K562 (cell line): Measurements from ENCODE around the gene C6orf47. TPM values are rescaled to one million over a fixed set of nuclear protein-coding genes. Genes with fewer than 3 reads are reported as not detected.

Experiments used
- TEAD1 ChIP-seq, 2 experiments: fragments of 450-650 bp in 1 of 2; sonication (generic) in 1 of 2; formaldehyde crosslinking; IDR thresholded peaks; 2 replicates each; pipeline versions ENCODE4 v1.4.0 to v1.8.0; 2020 to 2022; ENCODE audit warnings: mild to moderate bottlenecking in 2 of 2, missing genetic modification reagents in 1 of 2
- ZNF436 ChIP-seq: fragments of 250-450, 450-650 bp; sonication (Bioruptor Pico); formaldehyde crosslinking; IDR thresholded peaks from 2 replicates; pipeline ENCODE4 v1.7.0; 2020; ENCODE audit warnings: mild to moderate bottlenecking
- polyA plus RNA-seq, 8 experiments: library from polyadenylated mRNA; depleted of rRNA in 4 of 8; stranded (reverse) in 5 of 8; unstranded in 3 of 8; fragments of >200 nt; fragmentation: Nextera tagmentation in 2 of 8; fragmentation: Illumina TruSeq in 1 of 8; extraction: Ambion mirVana in 2 of 8; extraction: Trizol in 1 of 8; gene quantifications; 2 replicates each; pipeline versions ENCODE4 v1.2.1 to v1.2.3, GENCODE V29; 2011 to 2014; ENCODE audit warnings: inconsistent platforms in 1 of 8, missing spikeins in 1 of 8
- total RNA-seq, 7 experiments: library from RNA; depleted of rRNA in 6 of 7; stranded (reverse); fragments of >200 nt in 6 of 7; fragmentation: Illumina TruSeq in 2 of 7; extraction: Trizol in 2 of 7; gene quantifications; 2 replicates each; pipeline versions ENCODE4 v1.2.1 to v1.2.3, GENCODE V29; 2011 to 2021; ENCODE audit warnings: low replicate concordance in 1 of 7
- TF ChIP-seq, protein P1 (sequence below): fragments of 450-650 bp; IDR thresholded peaks from 2 replicates; pipeline ENCODE4 v1.6.1; 2016; ENCODE audit warnings: low read depth
- TF ChIP-seq, protein P2 (sequence below): sonication (generic); formaldehyde crosslinking; IDR thresholded peaks from 2 replicates; pipeline ENCODE4 v1.8.0; 2022; ENCODE audit warnings: missing genetic modification reagents, mild to moderate bottlenecking, moderate library complexity, borderline replicate concordance

C6orf47 gene
- total and polyA plus RNA-seq, 9 of the 15 experiments (the other 6 are each of a cell fraction or from before 2014, with no cell fraction given) = 0.14 to 43.8 (median 27.0) TPM

DNA sequence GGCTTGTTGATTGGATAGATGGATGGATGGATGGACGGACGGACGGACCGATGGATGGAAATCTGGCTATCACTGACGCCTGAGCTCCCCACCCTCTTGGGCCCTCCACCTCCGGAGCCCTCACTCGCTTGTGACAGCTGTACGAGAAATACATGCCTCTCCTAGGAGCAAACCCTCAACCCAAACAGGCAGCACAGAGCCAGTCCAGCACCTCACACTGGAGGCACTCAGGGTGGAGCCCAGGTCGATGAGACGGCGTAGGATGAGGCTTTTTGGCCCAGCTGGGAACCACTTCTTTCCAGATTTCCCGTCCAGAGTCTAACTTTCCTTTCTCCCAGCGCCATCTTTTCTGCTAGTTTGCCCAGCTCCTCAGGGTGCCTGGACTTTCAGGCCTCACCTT, 23.0 kb upstream of the C6orf47 start (continued):
- TF ChIP-seq, protein P1, sequence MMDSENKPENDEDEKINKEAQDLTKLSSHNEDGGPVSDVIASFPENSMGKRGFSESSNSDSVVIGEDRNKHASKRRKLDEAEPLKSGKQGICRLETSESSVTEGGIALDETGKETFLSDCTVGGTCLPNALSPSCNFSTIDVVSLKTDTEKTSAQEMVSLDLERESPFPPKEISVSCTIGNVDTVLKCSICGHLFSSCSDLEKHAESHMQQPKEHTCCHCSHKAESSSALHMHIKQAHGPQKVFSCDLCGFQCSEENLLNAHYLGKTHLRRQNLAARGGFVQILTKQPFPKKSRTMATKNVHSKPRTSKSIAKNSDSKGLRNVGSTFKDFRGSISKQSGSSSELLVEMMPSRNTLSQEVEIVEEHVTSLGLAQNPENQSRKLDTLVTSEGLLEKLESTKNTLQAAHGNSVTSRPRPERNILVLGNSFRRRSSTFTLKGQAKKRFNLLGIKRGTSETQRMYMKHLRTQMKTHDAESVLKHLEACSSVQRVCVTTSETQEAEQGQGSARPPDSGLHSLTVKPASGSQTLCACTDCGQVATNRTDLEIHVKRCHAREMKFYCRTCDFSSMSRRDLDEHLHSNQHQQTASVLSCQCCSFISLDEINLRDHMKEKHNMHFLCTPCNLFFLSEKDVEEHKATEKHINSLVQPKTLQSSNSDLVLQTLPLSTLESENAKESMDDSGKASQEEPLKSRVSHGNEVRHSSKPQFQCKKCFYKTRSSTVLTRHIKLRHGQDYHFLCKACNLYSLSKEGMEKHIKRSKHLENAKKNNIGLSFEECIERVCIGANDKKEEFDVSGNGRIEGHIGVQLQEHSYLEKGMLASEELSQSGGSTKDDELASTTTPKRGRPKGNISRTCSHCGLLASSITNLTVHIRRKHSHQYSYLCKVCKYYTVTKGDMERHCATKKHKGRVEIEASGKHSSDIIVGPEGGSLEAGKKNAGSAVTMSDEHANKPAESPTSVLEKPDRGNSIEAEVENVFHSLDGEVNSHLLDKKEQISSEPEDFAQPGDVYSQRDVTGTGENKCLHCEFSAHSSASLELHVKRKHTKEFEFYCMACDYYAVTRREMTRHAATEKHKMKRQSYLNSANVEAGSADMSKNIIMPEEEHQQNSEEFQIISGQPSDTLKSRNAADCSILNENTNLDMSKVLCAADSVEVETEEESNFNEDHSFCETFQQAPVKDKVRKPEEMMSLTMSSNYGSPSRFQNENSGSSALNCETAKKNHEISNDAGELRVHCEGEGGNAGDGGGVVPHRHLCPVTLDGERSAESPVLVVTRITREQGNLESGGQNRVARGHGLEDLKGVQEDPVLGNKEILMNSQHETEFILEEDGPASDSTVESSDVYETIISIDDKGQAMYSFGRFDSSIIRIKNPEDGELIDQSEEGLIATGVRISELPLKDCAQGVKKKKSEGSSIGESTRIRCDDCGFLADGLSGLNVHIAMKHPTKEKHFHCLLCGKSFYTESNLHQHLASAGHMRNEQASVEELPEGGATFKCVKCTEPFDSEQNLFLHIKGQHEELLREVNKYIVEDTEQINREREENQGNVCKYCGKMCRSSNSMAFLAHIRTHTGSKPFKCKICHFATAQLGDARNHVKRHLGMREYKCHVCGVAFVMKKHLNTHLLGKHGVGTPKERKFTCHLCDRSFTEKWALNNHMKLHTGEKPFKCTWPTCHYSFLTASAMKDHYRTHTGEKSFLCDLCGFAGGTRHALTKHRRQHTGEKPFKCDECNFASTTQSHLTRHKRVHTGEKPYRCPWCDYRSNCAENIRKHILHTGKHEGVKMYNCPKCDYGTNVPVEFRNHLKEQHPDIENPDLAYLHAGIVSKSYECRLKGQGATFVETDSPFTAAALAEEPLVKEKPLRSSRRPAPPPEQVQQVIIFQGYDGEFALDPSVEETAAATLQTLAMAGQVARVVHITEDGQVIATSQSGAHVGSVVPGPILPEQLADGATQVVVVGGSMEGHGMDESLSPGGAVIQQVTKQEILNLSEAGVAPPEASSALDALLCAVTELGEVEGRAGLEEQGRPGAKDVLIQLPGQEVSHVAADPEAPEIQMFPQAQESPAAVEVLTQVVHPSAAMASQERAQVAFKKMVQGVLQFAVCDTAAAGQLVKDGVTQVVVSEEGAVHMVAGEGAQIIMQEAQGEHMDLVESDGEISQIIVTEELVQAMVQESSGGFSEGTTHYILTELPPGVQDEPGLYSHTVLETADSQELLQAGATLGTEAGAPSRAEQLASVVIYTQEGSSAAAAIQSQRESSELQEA = peak; percentile 67
- TF ChIP-seq, protein P2, sequence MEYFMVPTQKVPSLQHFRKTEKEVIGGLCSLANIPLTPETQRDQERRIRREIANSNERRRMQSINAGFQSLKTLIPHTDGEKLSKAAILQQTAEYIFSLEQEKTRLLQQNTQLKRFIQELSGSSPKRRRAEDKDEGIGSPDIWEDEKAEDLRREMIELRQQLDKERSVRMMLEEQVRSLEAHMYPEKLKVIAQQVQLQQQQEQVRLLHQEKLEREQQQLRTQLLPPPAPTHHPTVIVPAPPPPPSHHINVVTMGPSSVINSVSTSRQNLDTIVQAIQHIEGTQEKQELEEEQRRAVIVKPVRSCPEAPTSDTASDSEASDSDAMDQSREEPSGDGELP (CRISPR knock-in tag) = no peak
- TF ChIP-seq TEAD1 (CRISPR knock-in tag; IDR thresholded peaks at IDR 0.05) (no peak), ZNF436 (CRISPR knock-in tag) (no peak)
